Psoas muscle (tissue), 8 donors: ENCODE data around the gene TIMP1. TPM values are rescaled to one million over a fixed set of nuclear protein-coding genes. Genes with fewer than 3 reads are reported as not detected.
A peak's percentile ranks its signal among the peaks of the same experiment; 100 is the strongest.

Source experiments
- ATAC-seq, 4 donors: fragments of 200-7000 bp; cut with Tn5 transposase; one replicate each; pipeline ENCODE4 v1.9.1; 2020; ENCODE audit warnings: moderate library complexity in 3 of 4, mild to moderate bottlenecking in 2 of 4
- DNase-seq, 2 donors: peaks; one replicate each; pipeline ENCODE4 v3.0.0-alpha.2; 2020
- H3K27ac ChIP-seq: fragments of 200-600 bp; one replicate; pipeline ENCODE4 v1.8.0; 2022
- H3K27me3 ChIP-seq, 3 donors: fragments of 200-600 bp in 1 of 3; one replicate each; pipeline versions ENCODE4 v1.6.1 to v1.8.0; 2013 to 2022; ENCODE audit warnings: low read length in 2 of 3, mild to moderate bottlenecking in 2 of 3, moderate library complexity in 1 of 3; ENCODE audit not compliant: insufficient read depth in 3 of 3
- H3K36me3 ChIP-seq, 2 donors: fragments of 200-600 bp in 1 of 2; one replicate each; pipeline versions ENCODE4 v1.6.1 to v1.8.0; 2013 to 2022; ENCODE audit warnings: low read depth in 1 of 2, mild to moderate bottlenecking in 1 of 2, moderate library complexity in 1 of 2; ENCODE audit not compliant: insufficient read depth in 1 of 2
- H3K4me1 ChIP-seq: fragments of 200-600 bp; one replicate; pipeline ENCODE4 v1.8.0; 2022
- H3K4me3 ChIP-seq: fragments of 200-600 bp; one replicate; pipeline ENCODE4 v1.8.0; 2022; ENCODE audit warnings: mild to moderate bottlenecking
- H3K9me3 ChIP-seq: fragments of 200-600 bp; one replicate; pipeline ENCODE4 v1.8.0; 2022
- CTCF ChIP-seq: fragments of 200-600 bp; IDR thresholded peaks from one replicate; pipeline ENCODE4 v1.8.0; 2022; ENCODE audit warnings: antibody characterized with exemption
- WGBS, 3 donors: extraction: QIAGEN DNeasy Blood & Tissue Kit; methylation state at CpG; one replicate each; pipeline versions ENCODE4 v1.1.6 to v1.1.7; 2013; 5-methylcytosine and 5-hydroxymethylcytosine counted together
- intact Hi-C, 2 donors: fragments of 100-400 bp; cut with DNase I; formaldehyde crosslinking; loops; one replicate each; pipeline versions ENCODE4 v1.11.0 to v1.14.2; 2022
- polyA plus RNA-seq, 3 donors: library from polyadenylated mRNA; stranded (reverse); fragments of 200-250 nt; gene quantifications; one replicate each; pipeline ENCODE4 v1.2.3, GENCODE V29; 2013
- total RNA-seq, 4 donors: library from RNA; stranded (reverse); fragmentation: NEBNext Ultra II Directional in 2 of 4; extraction: Animal tissue kit (Norgen Biotek cat#: 25700) in 2 of 4; gene quantifications; one replicate each; pipeline versions ENCODE4 v1.2.1 to v1.2.4, GENCODE V29; 2021 to 2023
- donor health status: healthy with polysubstance abuse.
- donor health status: DM: no; HTN: no; CAD: no; lungs with moderate emphysema.
- donor health status: Bipolar disorder and iron deficiency.
- donor health status: healthy.
- donor health status: DM: yes; HTN: yes; CAD: no.
- donor health status: DM: no; HTN: no; CAD: no.
- donor health status: DM: no; HTN: no; CAD: no.
- donor health status: DM: yes; HTN: yes; CAD: no.

The TIMP1 gene
- total and polyA plus RNA-seq, 7 donors: 15.7 to 190 (median 36.2) TPM

- H3K4me3 ChIP-seq: no peak overlapping the region
- H3K4me1 ChIP-seq: no peaks in the 10 kb centered on the region
- ATAC-seq (no peak), DNase-seq (no peak)
- no peak overlapping the region for H3K27ac ChIP-seq
- H3K36me3 ChIP-seq: no peaks in the 10 kb centered on the region
- TF ChIP-seq CTCF: no peak
- 27 to 61% (median 42%) methylated on average over 13 to 32 of the region's 32 CpGs for whole genome bisulfite sequencing, 3 donors
- no peaks in the 10 kb centered on the region for H3K9me3 ChIP-seq
- intact Hi-C loops: no loop called here
- H3K27me3 ChIP-seq: peaks cover 0 to 46% (median 0%) of the 10 kb centered on the region in 3 donors
Measured at GRCh38 chrX:47618923-47619485, 36.8 kb downstream of the TIMP1 start.

GRCh38 chrX:47619486-47620302 lies 37.5 kb downstream of the TIMP1 start, which contains the start of gene SYN1:
TSS of gene SYN1 (minus strand) at chrX:47619857. CDS start at chrX:47619728, 129 bp downstream.
- Histone ChIP-seq H3K4me3 (peak within 1 kb of the TSS; percentile 50), H3K27me3 (peaks cover 0 to 49% (median 0%) of the 10 kb centered on the region in 3 donors), H3K4me1 (no peaks in the 10 kb centered on the region), H3K36me3 (no peaks in the 10 kb centered on the region), H3K9me3 (no peaks in the 10 kb centered on the region), H3K27ac (no peak within 1 kb of the TSS)
- DNase-seq (peak; percentile 77 to 88), ATAC-seq (peak; percentile 89 to 97 (median 94))
- WGBS, 3 donors: 1 to 41% (median 2%) methylated on average over 23 to 84 of the region's 88 CpGs
- TF ChIP-seq CTCF: peak; percentile 13
- intact Hi-C loops: no loop called here

- intact Hi-C loops: no loop called here
- 51 to 62% (median 51%) methylated on average over 9 of the region's 9 CpGs for WGBS, 3 donors
- Histone ChIP-seq H3K9me3 (no peaks in the 10 kb centered on the region), H3K27ac (no peak overlapping the region), H3K4me1 (no peaks in the 10 kb centered on the region), H3K36me3 (no peaks in the 10 kb centered on the region), H3K27me3 (peaks cover 0 to 52% (median 0%) of the 10 kb centered on the region in 3 donors), H3K4me3 (no peak overlapping the region)
- DNase-seq: no peak
- ATAC-seq: peak in 1 of 4 donors; percentile 8
- no peak for TF ChIP-seq CTCF
Measured at GRCh38 chrX:47620303-47620685, 38.1 kb downstream of the TIMP1 start.

GRCh38 chrX:47621851-47622250 lies 39.6 kb downstream of the TIMP1 start:
- Histone ChIP-seq H3K4me3 (no peak overlapping the region), H3K9me3 (no peaks in the 10 kb centered on the region), H3K36me3 (no peaks in the 10 kb centered on the region), H3K27me3 (peaks cover 0 to 36% (median 0%) of the 10 kb centered on the region in 3 donors), H3K27ac (no peak overlapping the region), H3K4me1 (no peaks in the 10 kb centered on the region)
- 63 to 79% (median 71%) methylated on average over 6 of the region's 6 CpGs for WGBS, 3 donors
- intact Hi-C loops: no loop called here
- no peak for ATAC-seq
- no peak for DNase-seq
- TF ChIP-seq CTCF: no peak
